Panc1 (cell line): Measurements from ENCODE around the gene CNGB1. TPM values are rescaled to one million over a fixed set of nuclear protein-coding genes. Genes with fewer than 3 reads are reported as not detected.

ENCODE experiments used
- ATAC-seq: fragments of 200-7000 bp; cut with Tn5 transposase; 2 replicates; pipeline ENCODE4 v1.9.1; 2020; ENCODE audit warnings: mild to moderate bottlenecking, moderate library complexity
- BruUV-seq: library from RNA; stranded (reverse); fragments of 400-500 nt; replicated peaks from 2 replicates; lab custom pipeline; 2021; lab: Mats Ljungman, UMichigan
- CTCF ChIA-PET: fragments of 300-600 bp; sonication (Branson Sonifier 250); formaldehyde crosslinking; loops from one replicate; lab custom pipeline; 2022; ENCODE audit warnings: antibody characterized with exemption; lab: Charles Lee
- POLR2A ChIA-PET: fragments of 300-600 bp; sonication (Branson Sonifier 250); formaldehyde crosslinking; loops from one replicate; lab custom pipeline; 2022; ENCODE audit warnings: antibody characterized with exemption; lab: Charles Lee
- DNase-seq: peaks from one replicate; pipeline ENCODE4 v3.0.0-alpha.2; 2010; ENCODE audit warnings: low read depth, low spot score
- H3K27ac ChIP-seq: 2 replicates; pipeline ENCODE4 v1.5.1; 2011; ENCODE audit warnings: mild to moderate bottlenecking, low read length, inconsistent platforms
- H3K27me3 ChIP-seq: fragments of 200-500 bp; sonication (Bioruptor generic); 2 replicates; pipeline ENCODE4 v1.6.0; 2014; ENCODE audit warnings: low read length, inconsistent platforms; ENCODE audit not compliant: control insufficient read depth, insufficient read depth
- H3K36me3 ChIP-seq: fragments of 200-500 bp; sonication (Bioruptor generic); 2 replicates; pipeline ENCODE4 v1.5.1; 2014; ENCODE audit warnings: inconsistent platforms, mild to moderate bottlenecking, low read length, moderate library complexity; ENCODE audit not compliant: control insufficient read depth, insufficient read depth
- H3K4me1 ChIP-seq: 2 replicates; pipeline ENCODE4 v1.5.1; 2011; ENCODE audit warnings: inconsistent platforms, mild to moderate bottlenecking, low read length, moderate library complexity; ENCODE audit not compliant: control insufficient read depth, insufficient read depth
- H3K4me3 ChIP-seq, 2 experiments: 2 replicates each; pipeline ENCODE4 v1.5.1; 2011 to 2012; ENCODE audit warnings: low read depth in 2 of 2, low read length in 2 of 2, mild to moderate bottlenecking in 2 of 2, inconsistent platforms in 1 of 2, moderate library complexity in 1 of 2
- H3K9me3 ChIP-seq: fragments of 200-500 bp; sonication (Bioruptor generic); 2 replicates; pipeline ENCODE4 v1.5.1; 2014; ENCODE audit warnings: low read depth, mild to moderate bottlenecking, inconsistent platforms, low read length, moderate library complexity; ENCODE audit not compliant: control insufficient read depth, insufficient read depth
- POLR2AphosphoS5 ChIP-seq: IDR thresholded peaks from 2 replicates; pipeline ENCODE4 v1.6.1; 2012; ENCODE audit warnings: mild to moderate bottlenecking, low read depth, low read length, moderate library complexity
- SIN3A ChIP-seq: IDR thresholded peaks from 2 replicates; pipeline ENCODE4 v1.6.1; 2012; ENCODE audit warnings: low read depth, mild to moderate bottlenecking, low read length, moderate library complexity, borderline replicate concordance; ENCODE audit not compliant: insufficient read depth
- TCF7L2 ChIP-seq: IDR thresholded peaks from 2 replicates; pipeline ENCODE4 v1.6.1; 2011; ENCODE audit warnings: mild to moderate bottlenecking, low read depth, low read length, inconsistent platforms
- in situ Hi-C: cut with HindIII; loops from 2 replicates; pipeline ENCODE4 v1.10.0; 2016; ENCODE audit warnings: low sequenced_read_pairs, low pct_unique_long_range_greater_than_20kb
- intact Hi-C: fragments of 100-400 bp; cut with micrococcal nuclease; formaldehyde crosslinking; loops from one replicate; pipeline ENCODE4 v1.10.0; 2022; ENCODE audit not compliant: unreplicated experiment
- total RNA-seq: library from RNA; stranded (reverse); gene quantifications from one replicate; pipeline ENCODE4 v1.2.1, GENCODE V29; 2021; ENCODE audit not compliant: unreplicated experiment
- TF ChIP-seq, protein P1 (sequence below), 2 experiments: IDR thresholded peaks; 2 replicates each; pipeline ENCODE4 v1.6.1; 2011 to 2012; ENCODE audit warnings: low read depth in 2 of 2, control low read depth in 1 of 2, low read length in 1 of 2, mild to moderate bottlenecking in 1 of 2, moderate library complexity in 1 of 2; ENCODE audit not compliant: insufficient read depth in 1 of 2
- TF ChIP-seq, protein P2 (sequence below): fragments of 450-650 bp; IDR thresholded peaks from 2 replicates; pipeline ENCODE4 v1.5.1; 2017; ENCODE audit warnings: mild to moderate bottlenecking

CNGB1 gene
- total RNA-seq, 1 experiment from 2014 or later = not detected

DNA sequence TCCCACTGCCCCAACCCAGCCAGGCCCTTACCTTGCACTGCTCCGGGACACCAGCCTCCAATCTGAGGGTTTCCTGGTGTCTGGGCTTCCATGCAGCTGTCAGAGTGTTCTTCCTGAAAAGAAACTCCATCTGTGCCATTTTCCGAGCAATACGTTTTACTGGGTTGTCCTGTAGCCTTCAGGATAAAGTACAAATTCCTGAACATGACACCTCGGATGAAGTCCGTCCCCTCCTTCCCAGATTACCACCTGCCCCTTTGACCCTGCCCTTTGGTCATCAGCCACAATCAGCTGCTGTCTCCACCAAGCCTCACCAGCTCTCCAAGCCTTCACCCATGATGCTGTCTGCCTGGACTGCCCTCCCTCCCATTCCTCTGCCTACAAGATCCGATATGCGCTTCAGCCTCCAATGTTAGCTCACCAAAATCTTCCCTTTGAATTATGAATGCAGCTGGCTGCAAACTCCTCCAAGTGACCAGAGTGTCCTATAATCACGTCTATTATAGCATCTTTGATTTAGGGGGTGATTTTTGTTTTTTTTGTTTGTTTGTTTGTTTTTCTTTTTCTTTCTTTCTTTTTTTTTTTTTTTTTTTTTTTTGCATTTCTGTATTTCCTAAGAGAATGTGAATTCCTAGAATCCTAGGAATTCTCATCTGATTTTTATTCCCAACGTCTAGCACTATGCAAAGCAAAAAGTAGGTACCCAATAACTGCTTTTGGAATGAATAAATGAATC lies 108.1 kb downstream of the CNGB1 start:
- ATAC-seq (no peak), DNase-seq (no peak)
- H3K4me1 ChIP-seq = peaks cover 10% of the 10 kb centered on the region
- in situ Hi-C loops (no loop called here), intact Hi-C loops (loop anchor here (2.0 kb wide), 2 partner anchors 68 to 106 kb away; no protein-coding TSS in a partner anchor)
- H3K36me3 ChIP-seq = no peaks in the 10 kb centered on the region
- BruUV-seq = no TSS peak
- H3K27ac ChIP-seq = peak overlapping the region; percentile 18; the same call in 1 of the 2 replicates
- no peaks in the 10 kb centered on the region for H3K27me3 ChIP-seq
- ChIA-PET POLR2A (interaction anchor here (0.6 kb wide), 2 partner anchors 24 to 75 kb away, joined by 3 to 10 read pairs; no protein-coding TSS in a partner anchor), CTCF (interaction anchor here (0.6 to 1.1 kb wide), 9 partner anchors 16 to 1911 kb away, joined by 3 to 9 read pairs (median 5); no protein-coding TSS in a partner anchor)
- no peak for TF ChIP-seq POLR2AphosphoS5
- TF ChIP-seq, protein P1, sequence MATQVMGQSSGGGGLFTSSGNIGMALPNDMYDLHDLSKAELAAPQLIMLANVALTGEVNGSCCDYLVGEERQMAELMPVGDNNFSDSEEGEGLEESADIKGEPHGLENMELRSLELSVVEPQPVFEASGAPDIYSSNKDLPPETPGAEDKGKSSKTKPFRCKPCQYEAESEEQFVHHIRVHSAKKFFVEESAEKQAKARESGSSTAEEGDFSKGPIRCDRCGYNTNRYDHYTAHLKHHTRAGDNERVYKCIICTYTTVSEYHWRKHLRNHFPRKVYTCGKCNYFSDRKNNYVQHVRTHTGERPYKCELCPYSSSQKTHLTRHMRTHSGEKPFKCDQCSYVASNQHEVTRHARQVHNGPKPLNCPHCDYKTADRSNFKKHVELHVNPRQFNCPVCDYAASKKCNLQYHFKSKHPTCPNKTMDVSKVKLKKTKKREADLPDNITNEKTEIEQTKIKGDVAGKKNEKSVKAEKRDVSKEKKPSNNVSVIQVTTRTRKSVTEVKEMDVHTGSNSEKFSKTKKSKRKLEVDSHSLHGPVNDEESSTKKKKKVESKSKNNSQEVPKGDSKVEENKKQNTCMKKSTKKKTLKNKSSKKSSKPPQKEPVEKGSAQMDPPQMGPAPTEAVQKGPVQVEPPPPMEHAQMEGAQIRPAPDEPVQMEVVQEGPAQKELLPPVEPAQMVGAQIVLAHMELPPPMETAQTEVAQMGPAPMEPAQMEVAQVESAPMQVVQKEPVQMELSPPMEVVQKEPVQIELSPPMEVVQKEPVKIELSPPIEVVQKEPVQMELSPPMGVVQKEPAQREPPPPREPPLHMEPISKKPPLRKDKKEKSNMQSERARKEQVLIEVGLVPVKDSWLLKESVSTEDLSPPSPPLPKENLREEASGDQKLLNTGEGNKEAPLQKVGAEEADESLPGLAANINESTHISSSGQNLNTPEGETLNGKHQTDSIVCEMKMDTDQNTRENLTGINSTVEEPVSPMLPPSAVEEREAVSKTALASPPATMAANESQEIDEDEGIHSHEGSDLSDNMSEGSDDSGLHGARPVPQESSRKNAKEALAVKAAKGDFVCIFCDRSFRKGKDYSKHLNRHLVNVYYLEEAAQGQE (IDR thresholded peaks at IDR 0.05; ENCODE audit: insufficient read depth in 1 of 2, low read depth in 2 of 2, low read length in 1 of 2) = no peak
- TF ChIP-seq, protein P2, sequence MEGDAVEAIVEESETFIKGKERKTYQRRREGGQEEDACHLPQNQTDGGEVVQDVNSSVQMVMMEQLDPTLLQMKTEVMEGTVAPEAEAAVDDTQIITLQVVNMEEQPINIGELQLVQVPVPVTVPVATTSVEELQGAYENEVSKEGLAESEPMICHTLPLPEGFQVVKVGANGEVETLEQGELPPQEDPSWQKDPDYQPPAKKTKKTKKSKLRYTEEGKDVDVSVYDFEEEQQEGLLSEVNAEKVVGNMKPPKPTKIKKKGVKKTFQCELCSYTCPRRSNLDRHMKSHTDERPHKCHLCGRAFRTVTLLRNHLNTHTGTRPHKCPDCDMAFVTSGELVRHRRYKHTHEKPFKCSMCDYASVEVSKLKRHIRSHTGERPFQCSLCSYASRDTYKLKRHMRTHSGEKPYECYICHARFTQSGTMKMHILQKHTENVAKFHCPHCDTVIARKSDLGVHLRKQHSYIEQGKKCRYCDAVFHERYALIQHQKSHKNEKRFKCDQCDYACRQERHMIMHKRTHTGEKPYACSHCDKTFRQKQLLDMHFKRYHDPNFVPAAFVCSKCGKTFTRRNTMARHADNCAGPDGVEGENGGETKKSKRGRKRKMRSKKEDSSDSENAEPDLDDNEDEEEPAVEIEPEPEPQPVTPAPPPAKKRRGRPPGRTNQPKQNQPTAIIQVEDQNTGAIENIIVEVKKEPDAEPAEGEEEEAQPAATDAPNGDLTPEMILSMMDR = no peak
- no peak for TF ChIP-seq TCF7L2
- no peak for TF ChIP-seq SIN3A
- H3K9me3 ChIP-seq = no peaks in the 10 kb centered on the region
- no peak overlapping the region for H3K4me3 ChIP-seq

DNA sequence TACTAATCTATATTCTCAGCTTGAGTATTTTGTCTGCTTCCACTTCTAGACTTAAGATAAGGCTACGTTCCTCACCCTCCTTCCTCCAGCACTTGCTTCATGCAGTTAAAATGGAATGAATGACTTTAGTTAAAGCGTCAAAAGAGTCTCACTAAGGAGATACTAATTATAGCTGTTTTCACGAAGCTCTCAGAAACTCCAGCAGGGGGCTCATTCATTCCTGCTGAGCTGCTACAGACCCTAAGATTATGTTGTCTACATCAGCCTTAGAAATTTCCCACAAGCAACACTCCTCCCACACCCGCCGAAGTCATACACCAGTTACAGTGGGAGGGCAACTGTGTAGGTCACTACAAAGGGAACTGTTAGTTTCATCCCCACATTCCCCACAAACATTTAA lies 111.6 kb downstream of the CNGB1 start:
- Histone ChIP-seq H3K36me3 (no peaks in the 10 kb centered on the region), H3K4me3 (no peak overlapping the region), H3K27ac (no peak overlapping the region), H3K9me3 (no peaks in the 10 kb centered on the region), H3K27me3 (no peaks in the 10 kb centered on the region), H3K4me1 (peaks cover 10% of the 10 kb centered on the region)
- ChIA-PET POLR2A (interaction anchor here (1.2 kb wide), 1 partner anchor 19 kb away, joined by 4 read pairs; no protein-coding TSS in a partner anchor), CTCF (interaction anchor here (0.6 to 0.7 kb wide), 2 partner anchors 23 to 31 kb away, joined by 3 to 4 read pairs; no protein-coding TSS in a partner anchor)
- ATAC-seq = 0 out of 2 replicates have a peak, but pooled peaks have one; percentile 69
- intact Hi-C loops (no loop called here), in situ Hi-C loops (no loop called here)
- BruUV-seq = no TSS peak
- TF ChIP-seq, protein P2 = peak; percentile 48
- TF ChIP-seq SIN3A (no peak), TCF7L2 (no peak), POLR2AphosphoS5 (no peak)
- TF ChIP-seq, protein P1 (IDR thresholded peaks at IDR 0.05; ENCODE audit: insufficient read depth in 1 of 2, low read depth in 2 of 2, low read length in 1 of 2) = no peak
- DNase-seq = no peak
